Limb (tissue), 2 donors: Measurements from ENCODE around the gene RAB6D.
A peak's percentile ranks its signal among the peaks of the same experiment; 100 is the strongest.
"Not testable (repeated sequence)": the region's sequence is repeated elsewhere in the genome, so short reads cannot be mapped to it uniquely, and the experiment has no call there.

Experiments used
- DNase-seq, 2 donors: peaks; one replicate each; pipeline ENCODE4 v3.0.0-alpha.2; 2016; ENCODE audit errors: extremely low spot score in 2 of 2

RAB6D gene

GRCh38 chr2:131366643-131367042 is 2.7 kb upstream of the RAB6D start:
- DNase-seq, result no peak

DNA sequence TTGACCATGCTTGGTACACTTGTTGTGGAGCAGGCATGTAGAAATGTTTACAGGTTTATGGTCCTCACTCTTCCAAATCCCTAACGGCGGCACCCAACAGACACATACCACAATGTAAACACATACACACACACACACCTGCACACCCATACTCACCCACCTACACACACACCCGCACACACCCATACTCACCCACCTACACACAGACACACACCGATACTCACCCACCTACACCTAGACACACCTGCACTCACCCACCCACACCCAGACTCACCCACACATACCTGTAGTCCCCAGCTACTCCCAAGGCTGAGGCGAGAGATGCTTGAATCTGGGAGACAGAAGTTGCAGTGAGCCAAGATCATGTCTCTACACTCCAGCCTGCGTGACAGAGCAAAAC is 1.5 kb upstream of the RAB6D start:
- DNase-seq, result no peak

GRCh38 chr2:131363213-131363612 is 755 bp downstream of the RAB6D start:
- DNase-seq, result not testable (repeated sequence)

GRCh38 chr2:131361773-131362172 is 2.2 kb downstream of the RAB6D start:
- not testable (repeated sequence) for DNase-seq

DNA sequence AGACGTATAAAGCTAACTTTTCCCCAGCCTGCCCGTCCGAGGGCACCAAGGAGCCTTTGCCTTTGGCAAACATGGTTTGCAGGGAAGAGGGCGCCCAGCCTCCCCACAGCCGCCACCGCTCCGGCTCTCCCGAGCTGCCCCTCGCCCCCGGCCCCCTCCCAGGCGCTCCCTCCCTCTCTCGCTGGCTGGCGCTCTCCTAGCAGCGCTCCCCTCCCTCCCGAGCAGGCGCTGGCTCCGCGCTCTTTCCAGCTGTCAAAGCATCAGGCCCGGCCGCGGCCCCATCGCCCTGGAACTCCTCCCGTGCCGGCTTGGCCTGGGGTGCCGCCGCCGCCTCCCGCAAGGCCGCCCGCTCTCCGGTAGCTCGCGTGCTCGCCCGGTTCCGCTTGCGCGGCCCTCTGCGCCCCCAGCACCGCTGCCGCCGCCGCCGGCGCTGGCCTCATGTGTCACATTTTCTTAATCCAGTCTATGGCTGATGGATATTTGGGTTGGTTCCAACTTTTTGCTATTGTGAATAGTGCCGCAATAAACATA is 10.7 kb downstream of the RAB6D start:
- DNase-seq, result not testable (repeated sequence)

GRCh38 chr2:131349021-131349420 is 14.9 kb downstream of the RAB6D start:
- DNase-seq, result no peak

- not testable (repeated sequence) for DNase-seq
Measured at GRCh38 chr2:131347035-131347434, 16.9 kb downstream of the RAB6D start.

DNA sequence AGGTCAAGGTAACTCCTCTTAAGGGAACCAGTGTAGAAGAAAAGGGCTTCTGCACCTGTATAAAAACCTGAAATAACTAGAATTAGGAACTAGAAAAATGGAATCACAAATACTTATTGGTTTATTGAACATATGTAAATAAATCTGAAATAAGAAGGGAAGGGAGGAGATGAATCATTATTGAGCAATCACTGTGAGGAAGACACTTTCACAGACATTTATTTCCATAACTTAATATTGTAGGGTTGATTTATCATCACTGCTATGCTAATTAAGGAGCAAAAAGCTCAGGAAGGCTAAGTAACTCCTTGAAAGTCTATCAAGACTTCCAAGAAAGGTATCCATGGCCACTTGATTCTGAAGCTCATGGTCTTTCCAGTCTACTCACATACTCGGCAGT is 24.7 kb downstream of the RAB6D start:
- DNase-seq, result not testable (repeated sequence)

DNA sequence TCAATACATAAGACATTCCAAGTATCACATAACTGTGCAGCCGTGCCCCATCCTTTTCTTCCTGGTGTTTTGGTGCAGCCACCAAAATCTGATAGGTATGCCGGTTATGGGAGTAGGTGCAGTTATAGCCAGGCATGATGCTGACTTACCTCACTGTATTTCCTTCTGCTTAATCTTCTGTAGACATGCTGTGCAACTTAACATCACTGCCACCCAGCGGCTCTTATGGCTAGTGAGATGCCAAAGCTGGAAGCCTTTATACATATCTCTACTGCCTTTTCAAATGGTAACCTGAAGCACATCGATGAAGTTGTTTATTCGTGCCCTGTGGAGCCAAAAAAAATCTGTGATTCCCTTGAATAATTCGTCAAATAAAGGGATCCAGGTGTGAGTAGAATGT is 28.6 kb downstream of the RAB6D start:
- DNase-seq, result peak; percentile 6 to 48

GRCh38 chr2:131332709-131333108 is 31.3 kb downstream of the RAB6D start:
- not testable (repeated sequence) for DNase-seq

- DNase-seq, result peak in 1 of 2 donors; percentile 50
Measured at GRCh38 chr2:131331000-131331399, 33.0 kb downstream of the RAB6D start.

DNA sequence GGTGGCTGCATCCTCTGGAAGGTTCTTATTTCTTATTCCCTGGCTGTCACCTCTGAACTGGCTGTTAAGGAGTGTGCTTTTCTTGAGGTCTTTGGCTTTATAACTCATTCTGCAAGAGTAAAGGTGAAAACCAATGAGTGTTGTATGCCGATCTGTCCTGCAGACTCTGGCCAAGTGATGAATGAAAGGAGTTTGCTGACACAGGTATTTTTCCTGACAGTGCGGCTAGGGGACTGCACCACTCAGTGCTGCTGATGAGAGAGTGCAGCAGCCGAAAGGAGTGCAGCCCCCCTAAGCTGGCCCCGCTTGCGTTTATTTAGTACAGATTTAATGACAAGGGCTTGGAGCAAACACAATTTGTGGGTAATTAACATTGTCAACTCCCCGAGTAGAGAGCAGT is 41.8 kb downstream of the RAB6D start:
- DNase-seq, result no peak

GRCh38 chr2:131321344-131321743 is 42.6 kb downstream of the RAB6D start:
- not testable (repeated sequence) for DNase-seq

GRCh38 chr2:131311001-131311400 is 53.0 kb downstream of the RAB6D start:
- DNase-seq, result not testable (repeated sequence)
